HG02870 (cell line): ENCODE measurements around the gene NEK6.

Experiments used
- ATAC-seq: cut with Tn5 transposase; IDR thresholded peaks from one replicate; pipeline ENCODE4 v1.9.1; 2021; ENCODE audit warnings: mild to moderate bottlenecking, moderate library complexity; ENCODE audit not compliant: unreplicated experiment

The NEK6 gene

DNA sequence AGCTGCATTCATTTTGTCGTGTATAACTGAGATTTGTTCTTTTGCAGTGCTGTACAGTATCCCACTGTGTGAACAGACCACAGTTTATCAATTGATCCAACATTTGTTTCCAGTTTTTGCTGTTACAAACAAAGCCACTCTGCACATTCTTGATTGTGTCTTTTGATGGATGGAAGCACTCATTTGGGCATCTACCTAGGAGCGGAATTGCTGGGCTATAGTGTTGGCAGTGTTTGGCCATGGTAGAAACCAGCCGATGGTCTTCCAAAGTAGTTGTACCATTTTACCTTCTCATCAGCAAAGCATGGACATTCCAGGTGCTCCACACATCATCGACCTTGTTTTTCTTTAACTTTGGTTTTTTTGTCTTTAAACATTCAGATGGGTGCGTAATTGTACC is 79.8 kb downstream of the NEK6 start:
- no peak for ATAC-seq

DNA sequence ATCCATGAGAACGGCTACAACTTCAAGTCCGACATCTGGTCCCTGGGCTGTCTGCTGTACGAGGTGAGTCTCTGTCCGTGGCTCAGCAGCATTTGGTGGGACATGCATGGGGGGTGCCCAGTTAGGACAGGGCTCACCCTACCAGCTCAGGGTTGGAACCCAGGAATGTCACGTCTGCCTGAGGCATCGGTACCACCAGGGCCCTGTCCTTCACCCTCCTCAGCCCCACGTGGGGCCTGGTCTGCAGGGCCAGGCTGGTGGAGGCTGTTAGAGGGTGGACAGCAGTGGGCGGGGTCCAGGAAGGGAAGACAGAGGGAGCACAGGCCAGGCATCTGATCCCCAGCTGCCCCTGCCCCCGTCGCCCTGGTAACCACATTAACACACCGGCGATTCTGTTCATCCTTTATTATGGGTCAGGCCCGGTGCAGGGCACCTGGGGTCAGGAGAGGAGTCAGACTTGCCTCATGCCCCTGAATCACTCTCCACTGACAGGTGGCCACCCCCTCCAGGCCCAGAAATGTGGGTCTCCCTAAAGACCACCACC is 81.9 kb downstream of the NEK6 start:
- no peak for ATAC-seq

DNA sequence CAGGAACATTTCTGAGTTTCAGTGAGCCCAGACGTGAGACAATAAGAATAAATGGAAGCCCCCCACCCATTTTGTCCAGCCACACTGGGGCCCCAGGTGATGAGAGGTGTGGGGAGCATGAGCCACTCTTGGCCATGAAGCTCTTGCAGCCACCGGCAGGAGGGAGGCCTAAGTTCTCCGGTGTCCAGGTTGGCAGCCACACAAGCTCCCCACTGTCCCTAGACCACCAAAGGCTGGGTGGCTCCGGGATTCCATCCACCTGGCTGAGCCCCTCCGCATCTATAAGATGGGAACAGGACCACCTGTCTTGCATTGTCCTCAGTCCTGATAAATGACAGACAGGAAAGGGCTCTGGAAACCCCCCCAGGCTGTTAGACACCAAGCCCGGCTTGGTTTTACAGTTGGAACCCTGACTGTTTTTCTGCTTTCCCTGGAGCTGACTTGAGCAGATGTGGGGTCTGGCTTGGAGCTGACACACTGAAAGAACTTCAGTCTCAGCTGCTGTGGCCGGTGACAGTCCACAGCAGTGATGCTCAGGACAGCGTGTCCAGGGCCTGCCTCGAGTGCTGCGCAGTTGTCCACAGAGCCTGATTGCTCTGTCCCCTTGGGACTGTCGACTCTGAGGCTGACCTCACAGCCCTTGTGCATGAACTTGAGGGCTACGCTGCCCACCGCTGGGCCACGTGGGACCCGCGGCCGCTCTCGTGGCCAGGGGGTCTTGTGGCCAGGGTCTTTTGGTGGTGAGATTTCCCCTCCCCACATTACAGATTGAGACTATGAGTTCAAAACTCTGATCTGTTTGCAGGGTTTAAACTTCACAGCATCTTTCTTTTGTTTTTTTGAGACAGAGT is 82.7 kb downstream of the NEK6 start:
- no peak for ATAC-seq

DNA sequence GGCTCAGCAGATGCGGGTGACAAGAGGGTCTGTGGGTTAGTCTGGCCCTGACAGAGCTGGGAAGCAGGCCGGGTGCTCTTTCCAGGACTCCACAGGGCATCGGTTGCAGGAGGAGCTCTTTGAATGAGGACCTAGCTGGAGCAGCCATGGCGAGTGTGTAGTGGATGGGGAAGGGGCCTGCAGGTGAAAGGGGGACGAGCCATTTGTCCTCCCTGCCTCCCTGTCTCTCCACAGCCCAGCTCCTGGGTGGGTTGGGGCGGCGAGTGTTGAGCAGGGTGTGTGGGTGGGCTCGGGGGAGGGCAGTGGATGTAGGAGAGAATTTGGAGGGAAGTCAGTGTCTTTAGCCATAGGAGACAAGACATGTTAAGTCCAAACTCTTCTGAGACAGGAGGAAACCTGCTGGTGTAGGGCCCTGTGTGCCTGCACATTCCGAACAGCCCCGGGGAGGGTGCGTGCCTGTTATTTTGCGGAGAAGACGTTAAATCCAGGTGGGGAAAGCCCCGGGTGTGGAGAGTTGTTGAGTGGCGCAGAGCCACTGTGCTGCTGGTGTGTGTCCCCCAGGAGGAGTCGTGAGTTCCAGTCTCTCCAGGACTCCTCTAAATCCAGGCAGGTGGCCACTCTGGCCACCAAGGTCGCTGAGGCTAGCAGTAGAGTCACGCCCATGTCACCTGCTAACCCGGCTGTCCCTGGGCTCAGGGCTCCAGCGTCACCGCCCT is 83.9 kb downstream of the NEK6 start:
- no peak for ATAC-seq

DNA sequence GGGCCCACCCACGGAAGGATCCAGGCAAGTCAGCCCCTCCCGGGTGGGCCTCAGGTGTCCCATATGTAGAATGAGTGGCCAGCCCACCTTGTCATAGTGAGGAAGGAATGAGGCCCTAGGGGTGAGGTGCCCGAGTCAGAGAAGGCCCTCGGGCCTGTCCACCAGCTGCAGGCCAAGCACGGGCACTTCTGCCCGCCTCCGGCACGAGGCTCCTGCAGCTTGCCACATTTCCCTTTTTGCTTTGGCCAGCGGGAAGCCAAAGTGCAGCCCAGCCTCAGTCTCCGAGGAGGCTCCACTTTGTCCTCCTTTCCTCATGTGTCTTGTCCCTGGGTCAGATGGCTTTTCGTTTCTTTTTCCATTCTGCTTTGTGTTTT is 84.6 kb downstream of the NEK6 start:
- ATAC-seq = no peak

DNA sequence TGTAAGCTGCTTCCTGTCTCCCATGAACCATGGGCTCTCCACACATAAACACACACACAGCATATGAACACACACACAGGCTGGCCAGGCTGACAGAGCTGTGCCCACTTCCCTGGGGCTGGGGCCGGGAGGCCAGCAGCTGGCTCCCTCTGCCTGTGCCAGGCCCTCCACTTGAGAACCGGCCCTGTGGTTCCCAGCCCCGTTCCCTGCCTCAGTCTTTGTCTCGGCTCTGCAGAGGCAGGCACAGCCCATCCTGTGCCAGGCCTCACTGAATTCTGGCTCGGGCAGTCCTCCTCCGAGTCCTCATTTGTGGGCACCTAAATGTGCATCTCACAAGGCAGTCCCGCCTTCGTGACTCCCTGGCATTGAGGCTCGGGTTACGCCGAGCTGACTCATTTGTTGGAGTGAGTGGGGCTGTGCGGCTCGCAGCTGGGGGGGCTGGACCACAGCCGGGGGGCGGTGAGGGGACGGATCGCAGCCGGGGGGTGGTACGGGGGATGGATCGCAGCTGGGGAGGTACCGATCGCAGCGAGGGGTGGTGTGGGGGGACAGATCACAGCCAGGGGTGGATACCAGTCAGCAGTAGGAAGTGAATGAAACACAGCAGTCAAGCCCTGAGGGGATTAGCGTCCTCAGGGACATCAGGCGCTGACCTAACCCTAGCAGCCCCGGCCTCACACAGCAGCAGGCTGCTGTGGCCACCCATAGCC is 85.2 kb downstream of the NEK6 start:
- no peak for ATAC-seq

DNA sequence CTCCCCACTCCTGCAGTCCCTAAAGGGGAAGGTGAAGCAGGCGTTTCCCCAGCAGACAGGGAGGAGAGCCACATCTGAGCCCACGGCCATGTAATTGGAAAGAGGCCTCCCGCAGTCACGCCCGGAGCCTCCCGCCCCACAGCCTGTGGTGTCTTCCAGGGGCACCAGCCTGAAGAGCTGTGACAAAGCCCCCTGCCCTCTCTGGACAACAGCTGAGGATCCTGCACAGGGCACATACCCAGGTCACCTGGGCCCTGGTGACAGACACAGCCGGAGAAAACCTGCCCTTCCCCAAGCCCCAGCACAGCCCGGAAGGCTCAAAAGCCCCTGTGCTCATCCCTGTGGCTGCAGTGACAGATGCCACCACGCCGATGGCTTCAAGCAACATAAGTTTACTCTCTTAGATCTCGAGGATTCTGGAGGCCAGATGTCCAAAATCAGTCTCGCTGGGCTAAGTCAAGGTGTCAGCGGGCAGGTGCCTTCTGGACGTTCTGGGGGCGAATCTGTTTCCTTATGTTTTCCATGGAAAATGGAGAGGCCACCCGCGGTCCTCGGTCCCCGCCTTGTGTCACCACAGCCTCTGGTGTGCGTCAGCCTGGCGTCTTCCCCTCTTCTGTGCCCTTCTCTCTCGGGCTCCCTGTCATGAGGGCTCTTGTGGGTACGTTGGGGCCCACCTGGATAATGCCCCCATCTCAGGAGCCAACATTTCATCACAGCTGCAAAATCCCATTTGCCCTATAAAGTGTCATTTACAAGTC is 86.0 kb downstream of the NEK6 start:
- no peak for ATAC-seq

DNA sequence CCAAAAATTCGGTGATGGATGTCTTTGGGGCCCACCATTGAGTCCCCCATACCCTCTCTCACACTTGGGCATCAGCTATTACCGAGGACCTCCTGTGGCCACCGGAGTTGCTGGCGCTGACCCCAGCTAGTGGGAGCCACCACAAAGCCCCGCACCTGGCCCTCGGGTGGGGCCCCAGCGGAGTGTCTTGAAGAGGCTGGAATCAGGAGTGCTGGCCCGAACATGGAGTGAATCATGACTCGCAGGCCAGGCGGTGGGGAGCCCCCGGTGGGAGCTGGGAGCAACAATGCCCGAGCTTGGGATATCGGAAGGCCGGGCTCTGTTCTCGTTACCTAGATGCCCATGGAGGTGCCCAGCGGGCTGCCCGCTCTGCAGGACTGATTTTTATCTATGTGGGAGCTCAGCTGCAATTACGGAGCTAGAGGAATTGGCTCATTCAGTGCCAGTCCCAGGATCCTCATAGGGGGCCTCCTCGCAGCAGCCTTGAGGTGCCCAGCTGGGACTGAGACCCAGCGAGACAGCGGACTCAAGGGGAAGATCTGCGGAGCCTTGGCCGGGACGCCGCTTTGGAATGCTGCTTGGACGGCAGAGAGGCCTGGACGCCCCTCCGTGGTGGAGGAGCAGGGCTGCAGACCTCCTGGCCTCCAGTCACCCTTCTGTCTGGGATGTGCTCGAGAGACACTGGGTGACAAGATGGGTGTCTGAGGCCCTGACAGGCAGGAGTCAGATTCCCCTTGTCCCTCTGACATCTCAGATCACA is 86.7 kb downstream of the NEK6 start:
- ATAC-seq = no peak

DNA sequence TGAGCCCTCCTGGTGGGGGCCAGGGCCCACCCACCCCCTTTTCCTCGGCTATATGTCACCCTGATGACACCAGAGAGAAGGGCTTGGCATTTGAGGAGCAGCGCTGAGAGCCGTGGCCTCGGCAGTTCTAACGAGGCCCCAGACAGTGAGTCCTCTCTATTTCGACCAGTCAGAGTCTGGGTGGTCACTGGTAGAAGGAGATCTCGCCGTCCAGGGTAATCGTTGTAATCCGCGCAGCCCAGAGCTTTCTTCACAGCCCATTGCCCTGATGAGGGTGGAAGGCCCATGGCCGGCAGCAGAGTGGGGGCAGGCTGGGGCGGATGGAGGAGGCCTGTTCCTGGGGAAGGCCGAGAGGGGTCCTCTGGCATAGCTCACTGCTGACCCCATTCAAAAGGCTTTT is 87.3 kb downstream of the NEK6 start:
- no peak for ATAC-seq

DNA sequence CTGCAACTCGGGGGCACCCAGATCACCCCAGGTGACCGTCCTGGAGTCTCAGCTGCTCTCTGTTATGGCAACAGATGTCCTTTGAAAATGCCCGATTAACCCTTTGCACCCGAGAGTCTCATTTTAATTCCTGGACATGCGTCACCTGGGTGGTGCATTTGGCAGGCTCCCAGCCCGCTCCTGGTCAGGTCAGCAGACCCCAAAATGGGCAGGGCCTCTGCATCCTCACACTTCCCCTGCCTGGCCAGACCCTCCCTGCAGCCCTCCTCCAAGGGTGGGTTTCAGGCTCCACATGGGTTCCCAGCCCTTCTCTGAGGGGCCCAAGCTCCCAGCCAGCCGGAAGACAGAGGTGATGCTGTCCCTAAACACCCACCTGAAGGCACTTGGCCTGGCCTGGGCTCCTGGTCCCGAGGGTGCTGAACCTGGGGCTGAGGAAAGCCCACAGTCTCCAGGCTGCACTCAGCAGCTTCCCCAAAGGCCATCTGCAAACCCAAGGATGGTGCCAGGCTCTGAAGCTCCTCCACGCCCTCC is 88.1 kb downstream of the NEK6 start:
- ATAC-seq = no peak

DNA sequence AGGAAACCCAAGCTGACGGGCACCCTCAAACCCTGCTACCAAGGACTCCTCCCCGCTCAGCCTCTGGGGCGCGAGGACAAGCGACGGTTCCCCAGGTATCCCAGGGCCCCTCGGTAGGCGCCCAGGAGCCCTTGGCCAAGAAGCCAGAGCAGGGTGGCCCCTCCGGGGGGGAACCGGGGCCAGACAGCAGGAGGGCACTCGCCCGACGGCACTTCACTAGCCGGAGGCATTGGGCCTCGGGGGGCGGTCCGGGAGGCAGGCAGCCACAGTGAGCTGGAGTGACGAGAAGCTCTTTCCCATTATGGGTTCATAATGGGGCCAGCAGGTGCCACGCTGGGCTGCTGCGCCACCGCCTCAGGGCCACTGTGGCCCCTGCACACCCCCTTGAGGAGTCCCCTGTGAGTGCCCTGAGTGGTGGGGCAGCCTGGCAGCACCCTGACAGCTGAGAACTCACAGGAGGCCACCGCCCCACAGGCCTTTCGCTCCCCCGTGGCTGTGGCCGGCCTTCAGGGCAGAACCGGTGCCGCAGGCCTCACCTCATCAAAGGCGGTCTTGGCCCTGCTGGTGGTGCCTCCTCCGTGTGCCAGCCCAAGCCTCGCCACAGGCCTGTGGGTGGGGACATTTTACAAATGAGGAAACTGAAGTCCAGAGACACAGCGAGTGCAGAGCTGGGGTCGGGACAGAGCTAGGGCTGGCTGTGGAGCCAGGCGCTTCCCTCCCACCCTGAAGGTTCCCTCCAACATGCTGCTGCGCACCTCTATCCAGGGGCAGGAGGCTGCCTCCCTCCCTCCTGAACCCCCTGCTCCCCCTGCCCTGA is 88.8 kb downstream of the NEK6 start:
- ATAC-seq = no peak

DNA sequence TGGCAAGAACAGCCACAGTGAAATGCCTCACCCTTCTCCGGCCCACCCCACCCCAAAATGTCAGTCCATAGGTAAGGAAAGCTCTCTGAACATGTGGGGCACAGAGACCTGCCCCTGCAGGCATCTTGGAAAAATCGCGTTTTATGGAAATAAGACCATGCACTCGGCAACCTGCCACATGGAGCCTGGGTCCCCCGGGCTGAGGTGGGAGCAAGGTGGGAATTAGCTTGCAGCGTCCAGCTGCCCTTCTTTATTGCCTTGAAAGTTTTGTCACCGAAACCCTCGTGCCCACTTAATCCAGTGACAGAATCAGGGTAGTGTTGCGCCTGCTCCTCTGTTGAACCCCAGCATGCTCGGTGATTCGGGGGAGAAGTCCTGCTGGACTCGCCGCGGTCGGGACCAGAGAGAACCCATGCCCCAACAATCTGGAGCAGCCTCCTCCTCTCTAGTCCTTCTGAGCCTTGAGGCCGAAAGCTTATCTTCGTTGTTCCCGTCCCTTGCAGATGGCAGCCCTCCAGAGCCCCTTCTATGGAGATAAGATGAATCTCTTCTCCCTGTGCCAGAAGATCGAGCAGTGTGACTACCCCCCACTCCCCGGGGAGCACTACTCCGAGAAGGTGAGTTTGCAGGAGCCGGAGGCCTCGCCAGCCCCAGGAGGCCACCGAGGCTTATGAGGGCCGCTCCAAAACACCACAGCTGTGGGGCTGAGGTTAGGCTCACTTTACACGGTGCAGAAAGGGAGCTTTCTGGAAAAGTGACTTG is 89.6 kb downstream of the NEK6 start:
- no peak for ATAC-seq

DNA sequence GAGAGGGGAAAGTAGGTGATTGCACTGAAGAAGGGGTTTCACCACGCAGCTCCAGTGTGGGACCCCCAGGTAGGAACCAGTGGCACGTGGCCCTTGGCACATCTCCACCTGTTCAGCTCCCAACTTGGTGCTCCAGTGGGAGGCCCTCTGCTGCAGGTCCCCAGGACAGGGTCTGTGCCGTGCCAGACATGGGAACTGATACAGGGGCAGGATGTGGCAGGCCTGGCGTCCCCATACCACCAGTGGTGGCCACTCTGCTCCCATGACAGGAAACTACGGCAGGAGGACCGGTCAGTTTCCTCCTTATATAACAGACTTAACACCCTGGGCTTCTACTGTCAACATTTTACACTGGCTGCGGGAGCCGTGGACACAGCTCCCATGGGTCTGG is 90.2 kb downstream of the NEK6 start:
- ATAC-seq = no peak

DNA sequence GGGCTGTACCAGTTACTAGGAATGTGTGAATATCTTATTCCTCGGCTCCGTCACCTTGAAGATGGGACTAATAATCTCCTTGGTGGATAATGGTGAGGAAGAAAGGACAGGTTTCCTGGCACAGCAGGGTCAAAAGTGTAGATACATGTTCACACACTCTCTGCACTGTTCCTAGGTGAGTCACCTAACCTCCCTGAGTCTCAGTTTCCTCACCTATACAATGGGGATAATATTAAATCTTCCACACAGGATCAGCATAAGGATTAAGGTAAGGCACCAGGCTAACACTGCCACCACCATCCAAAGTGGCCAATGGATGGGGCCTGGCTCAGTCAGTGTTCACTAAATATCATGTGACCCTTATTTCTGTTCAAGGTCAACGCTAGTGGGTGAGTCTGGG is 90.6 kb downstream of the NEK6 start:
- ATAC-seq = no peak

DNA sequence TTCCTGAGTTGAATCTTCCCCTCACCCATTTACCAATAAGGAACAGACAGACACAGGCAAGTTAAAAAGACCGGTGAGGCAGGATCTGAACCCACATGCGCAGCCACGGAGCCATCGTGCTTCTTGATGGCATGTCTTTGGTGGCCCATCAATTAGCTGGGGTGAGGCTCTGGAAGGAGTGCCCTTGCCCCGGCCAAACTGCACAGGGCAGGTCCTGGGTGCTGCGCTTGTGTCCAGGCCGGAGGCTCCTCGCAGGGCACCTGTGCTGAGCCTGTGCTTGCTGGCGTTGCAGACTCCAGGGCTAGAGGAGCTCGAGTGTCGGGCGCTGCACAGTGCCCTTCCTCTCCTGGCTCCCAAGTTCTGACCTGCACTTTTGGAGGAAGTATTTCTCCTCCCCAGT is 91.1 kb downstream of the NEK6 start:
- ATAC-seq = no peak

DNA sequence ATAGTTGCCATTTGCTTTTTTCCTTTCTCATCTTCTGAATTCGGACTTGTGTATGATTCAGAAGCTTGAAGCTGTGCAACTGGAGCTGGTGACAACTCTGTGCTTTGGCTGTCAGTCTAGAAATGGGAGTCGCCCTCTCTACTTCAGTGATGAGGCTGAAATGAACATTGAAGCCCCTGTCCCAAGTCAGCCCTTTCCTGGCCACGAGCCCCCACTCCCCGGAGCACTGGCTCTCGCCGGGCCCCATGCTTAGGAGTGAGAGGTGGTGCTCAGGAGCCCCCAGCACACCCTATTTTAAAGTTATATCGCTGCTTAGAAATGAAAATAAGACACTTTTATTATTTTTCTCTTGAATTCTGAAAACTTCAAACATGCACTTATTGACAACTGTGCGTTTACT is 91.5 kb downstream of the NEK6 start:
- no peak for ATAC-seq

DNA sequence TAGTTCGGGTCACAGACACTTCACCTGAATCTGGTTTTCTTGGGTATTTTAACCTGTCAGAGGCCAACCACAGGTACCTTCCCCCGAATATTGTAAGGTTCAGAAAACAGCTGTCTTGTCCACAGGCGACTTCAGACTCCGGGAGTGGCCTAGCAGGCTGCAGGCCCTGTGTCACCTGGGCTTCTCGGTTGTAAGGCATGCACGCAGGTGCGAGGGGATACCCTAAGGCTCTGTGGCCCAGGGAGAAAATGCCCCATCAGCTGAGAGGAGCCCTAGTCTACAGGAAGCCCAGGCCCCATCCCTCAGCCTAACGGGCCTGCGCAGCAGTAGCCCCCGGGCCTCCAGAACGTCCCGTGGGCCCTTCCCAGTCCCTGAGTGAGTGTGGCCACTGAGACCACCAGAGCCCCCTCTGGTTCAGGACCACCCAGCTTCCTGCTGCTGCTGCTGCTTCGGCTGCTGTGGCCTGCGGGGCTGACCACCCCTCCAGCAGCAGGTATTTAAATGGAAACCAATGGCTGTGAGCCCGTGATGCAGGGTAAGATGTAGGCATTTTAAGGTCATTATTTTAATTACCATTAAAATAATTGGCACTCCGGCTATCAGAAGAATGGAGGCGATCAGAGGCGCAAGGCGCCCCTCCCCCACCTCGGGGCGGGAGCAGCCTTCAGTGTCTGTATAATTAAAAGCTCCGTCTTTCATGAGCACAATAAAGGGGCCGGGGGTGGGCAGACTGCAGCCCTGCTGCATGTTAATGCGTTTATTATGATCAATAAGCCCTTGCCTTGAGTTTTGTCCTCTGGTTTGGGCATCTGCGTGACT is 92.1 kb downstream of the NEK6 start:
- no peak for ATAC-seq
